ENCODE results near the gene FKBP8.

The FKBP8 gene

GRCh38 chr19:18487576-18488402 is 55.6 kb downstream of the FKBP8 start:
- no peak for DNase-seq (ENCODE audit: low read depth in 3 of 3, low spot score in 1 of 3)

GRCh38 chr19:18486746-18487145 is 56.6 kb downstream of the FKBP8 start:
- DNase-seq (ENCODE audit: low read depth in 3 of 3, low spot score in 1 of 3) = no peak

- DNase-seq (ENCODE audit: low read depth in 3 of 3, low spot score in 1 of 3) = no peak
These were observed 58.4 kb downstream of the FKBP8 start for GRCh38 chr19:18484992-18485391.

GRCh38 chr19:18483119-18483890 is 60.1 kb downstream of the FKBP8 start:
- no peak for DNase-seq (ENCODE audit: low read depth in 3 of 3, low spot score in 1 of 3)
